ENCODE results near the gene FCRL6.

DNA sequence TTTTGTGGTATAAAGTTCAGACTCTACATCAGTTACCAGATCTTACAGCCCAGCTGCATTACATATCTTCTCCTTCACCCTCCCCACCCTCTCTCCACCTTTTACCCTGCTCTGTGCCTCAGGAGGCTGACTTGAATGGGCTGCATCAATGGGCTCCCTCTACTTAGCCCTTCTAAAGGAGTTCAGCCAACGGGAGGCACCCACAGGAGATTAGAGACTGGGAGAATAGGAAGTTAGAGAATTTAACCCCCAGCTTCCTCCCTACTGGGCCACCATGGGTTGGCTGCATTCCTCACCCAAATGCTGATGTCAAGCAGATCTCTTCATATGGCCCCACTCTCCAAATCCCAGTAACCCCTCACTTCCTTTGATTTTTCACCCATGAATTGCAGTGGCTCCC lies 38.5 kb upstream of the FCRL6 start:
- no peak for TF ChIP-seq CTCF (conservative IDR thresholded peaks at IDR 0.05 in 1 of 2, IDR thresholded peaks at IDR 0.05 in 1 of 2; ENCODE audit: extremely low read depth in 1 of 2, insufficient read depth in 1 of 2, low read depth in 1 of 2, low read length in 2 of 2)
- TF ChIP-seq EZH2 (IDR thresholded peaks at IDR 0.05; ENCODE audit: borderline replicate concordance, low read length): no peak
